ENCODE measurements around the gene PRCP.

PRCP gene

GRCh38 chr11:82830746-82831145 is 69.5 kb downstream of the PRCP start:
- no peaks in the 10 kb centered on the region for H3K9me3 ChIP-seq (ENCODE audit: control insufficient read depth, insufficient read depth, low read length)
- H3K4me3 ChIP-seq (ENCODE audit: low read length), result no peak overlapping the region
- no CpG with 5 or more reads among the region's 1 CpG for WGBS (ENCODE audit: insufficient coverage, insufficient read length)
- H3K27ac ChIP-seq (ENCODE audit: low read length), result no peak overlapping the region
- no peak for DNase-seq (ENCODE audit: low read depth, low spot score)
- no peaks in the 10 kb centered on the region for H3K36me3 ChIP-seq (ENCODE audit: control insufficient read depth, insufficient read depth, low read length)
- H3K4me1 ChIP-seq (ENCODE audit: control insufficient read depth, insufficient read depth, low read length), result no peaks in the 10 kb centered on the region
- no peaks in the 10 kb centered on the region for H3K27me3 ChIP-seq (ENCODE audit: control insufficient read depth, insufficient read depth, low read length)

GRCh38 chr11:82829101-82829500 is 71.1 kb downstream of the PRCP start:
- WGBS (ENCODE audit: insufficient coverage, insufficient read length), result no CpG with 5 or more reads among the region's 1 CpG
- H3K9me3 ChIP-seq (ENCODE audit: control insufficient read depth, insufficient read depth, low read length), result no peaks in the 10 kb centered on the region
- no peaks in the 10 kb centered on the region for H3K36me3 ChIP-seq (ENCODE audit: control insufficient read depth, insufficient read depth, low read length)
- DNase-seq (ENCODE audit: low read depth, low spot score), result no peak
- H3K27me3 ChIP-seq (ENCODE audit: control insufficient read depth, insufficient read depth, low read length), result no peaks in the 10 kb centered on the region
- H3K4me1 ChIP-seq (ENCODE audit: control insufficient read depth, insufficient read depth, low read length), result no peaks in the 10 kb centered on the region
- no peak overlapping the region for H3K27ac ChIP-seq (ENCODE audit: low read length)
- no peak overlapping the region for H3K4me3 ChIP-seq (ENCODE audit: low read length)

GRCh38 chr11:82828472-82828871 is 71.8 kb downstream of the PRCP start:
- H3K27me3 ChIP-seq (ENCODE audit: control insufficient read depth, insufficient read depth, low read length), result no peaks in the 10 kb centered on the region
- no peak overlapping the region for H3K4me3 ChIP-seq (ENCODE audit: low read length)
- no peak overlapping the region for H3K27ac ChIP-seq (ENCODE audit: low read length)
- H3K9me3 ChIP-seq (ENCODE audit: control insufficient read depth, insufficient read depth, low read length), result no peaks in the 10 kb centered on the region
- no peak for DNase-seq (ENCODE audit: low read depth, low spot score)
- H3K36me3 ChIP-seq (ENCODE audit: control insufficient read depth, insufficient read depth, low read length), result no peaks in the 10 kb centered on the region
- no CpG with 5 or more reads among the region's 1 CpG for WGBS (ENCODE audit: insufficient coverage, insufficient read length)
- no peaks in the 10 kb centered on the region for H3K4me1 ChIP-seq (ENCODE audit: control insufficient read depth, insufficient read depth, low read length)

- no peak overlapping the region for H3K27ac ChIP-seq (ENCODE audit: low read length)
- H3K9me3 ChIP-seq (ENCODE audit: control insufficient read depth, insufficient read depth, low read length), result no peaks in the 10 kb centered on the region
- H3K4me1 ChIP-seq (ENCODE audit: control insufficient read depth, insufficient read depth, low read length), result no peaks in the 10 kb centered on the region
- H3K27me3 ChIP-seq (ENCODE audit: control insufficient read depth, insufficient read depth, low read length), result no peaks in the 10 kb centered on the region
- no peak for DNase-seq (ENCODE audit: low read depth, low spot score)
- no peak overlapping the region for H3K4me3 ChIP-seq (ENCODE audit: low read length)
- no peaks in the 10 kb centered on the region for H3K36me3 ChIP-seq (ENCODE audit: control insufficient read depth, insufficient read depth, low read length)
These were observed 73.7 kb downstream of the PRCP start for GRCh38 chr11:82826526-82826925.

- Histone ChIP-seq H3K27me3 (ENCODE audit: control insufficient read depth, insufficient read depth, low read length) (no peaks in the 10 kb centered on the region), H3K27ac (ENCODE audit: low read length) (no peak overlapping the region), H3K4me1 (ENCODE audit: control insufficient read depth, insufficient read depth, low read length) (no peaks in the 10 kb centered on the region), H3K36me3 (ENCODE audit: control insufficient read depth, insufficient read depth, low read length) (no peaks in the 10 kb centered on the region), H3K9me3 (ENCODE audit: control insufficient read depth, insufficient read depth, low read length) (no peaks in the 10 kb centered on the region), H3K4me3 (ENCODE audit: low read length) (no peak overlapping the region)
- DNase-seq (ENCODE audit: low read depth, low spot score), result no peak
- WGBS (ENCODE audit: insufficient coverage, insufficient read length), result no CpG with 5 or more reads among the region's 2 CpGs
These were observed 76.3 kb downstream of the PRCP start for GRCh38 chr11:82823647-82824619.

GRCh38 chr11:82818409-82819043 is 81.7 kb downstream of the PRCP start:
- WGBS (ENCODE audit: insufficient coverage, insufficient read length), result no CpG with 5 or more reads among the region's 10 CpGs
- no peak overlapping the region for H3K4me3 ChIP-seq (ENCODE audit: low read length)
- H3K36me3 ChIP-seq (ENCODE audit: control insufficient read depth, insufficient read depth, low read length), result no peaks in the 10 kb centered on the region
- H3K9me3 ChIP-seq (ENCODE audit: control insufficient read depth, insufficient read depth, low read length), result no peaks in the 10 kb centered on the region
- H3K27me3 ChIP-seq (ENCODE audit: control insufficient read depth, insufficient read depth, low read length), result no peaks in the 10 kb centered on the region
- H3K27ac ChIP-seq (ENCODE audit: low read length), result no peak overlapping the region
- peaks cover 3% of the 10 kb centered on the region; the same call in 1 of the 2 replicates for H3K4me1 ChIP-seq (ENCODE audit: control insufficient read depth, insufficient read depth, low read length)
- DNase-seq (ENCODE audit: low read depth, low spot score), result no peak

- WGBS (ENCODE audit: insufficient coverage, insufficient read length), result no CpG with 5 or more reads among the region's 2 CpGs
- H3K4me1 ChIP-seq (ENCODE audit: control insufficient read depth, insufficient read depth, low read length), result peaks cover 3% of the 10 kb centered on the region; the same call in 1 of the 2 replicates
- no peaks in the 10 kb centered on the region for H3K27me3 ChIP-seq (ENCODE audit: control insufficient read depth, insufficient read depth, low read length)
- DNase-seq (ENCODE audit: low read depth, low spot score), result no peak
- H3K36me3 ChIP-seq (ENCODE audit: control insufficient read depth, insufficient read depth, low read length), result no peaks in the 10 kb centered on the region
- no peaks in the 10 kb centered on the region for H3K9me3 ChIP-seq (ENCODE audit: control insufficient read depth, insufficient read depth, low read length)
- H3K27ac ChIP-seq (ENCODE audit: low read length), result no peak overlapping the region
- H3K4me3 ChIP-seq (ENCODE audit: low read length), result no peak overlapping the region
These were observed 84.8 kb downstream of the PRCP start for GRCh38 chr11:82815406-82815805.

- whole genome bisulfite sequencing (ENCODE audit: insufficient coverage, insufficient read length), result no CpG with 5 or more reads among the region's 4 CpGs
- H3K4me3 ChIP-seq (ENCODE audit: low read length), result no peak overlapping the region
- H3K9me3 ChIP-seq (ENCODE audit: control insufficient read depth, insufficient read depth, low read length), result no peaks in the 10 kb centered on the region
- no peak overlapping the region for H3K27ac ChIP-seq (ENCODE audit: low read length)
- H3K36me3 ChIP-seq (ENCODE audit: control insufficient read depth, insufficient read depth, low read length), result no peaks in the 10 kb centered on the region
- H3K27me3 ChIP-seq (ENCODE audit: control insufficient read depth, insufficient read depth, low read length), result no peaks in the 10 kb centered on the region
- H3K4me1 ChIP-seq (ENCODE audit: control insufficient read depth, insufficient read depth, low read length), result peaks cover 3% of the 10 kb centered on the region; the same call in 1 of the 2 replicates
- no peak for DNase-seq (ENCODE audit: low read depth, low spot score)
These were observed 85.9 kb downstream of the PRCP start for GRCh38 chr11:82814379-82814778.

- no CpG with 5 or more reads among the region's 8 CpGs for WGBS (ENCODE audit: insufficient coverage, insufficient read length)
- Histone ChIP-seq H3K9me3 (ENCODE audit: control insufficient read depth, insufficient read depth, low read length) (no peaks in the 10 kb centered on the region), H3K36me3 (ENCODE audit: control insufficient read depth, insufficient read depth, low read length) (no peaks in the 10 kb centered on the region), H3K27ac (ENCODE audit: low read length) (no peak overlapping the region), H3K4me3 (ENCODE audit: low read length) (no peak overlapping the region), H3K27me3 (ENCODE audit: control insufficient read depth, insufficient read depth, low read length) (no peaks in the 10 kb centered on the region), H3K4me1 (ENCODE audit: control insufficient read depth, insufficient read depth, low read length) (peaks cover 3% of the 10 kb centered on the region; the same call in 1 of the 2 replicates)
- DNase-seq (ENCODE audit: low read depth, low spot score), result no peak
These were observed 88.9 kb downstream of the PRCP start for GRCh38 chr11:82811369-82811768.

- Histone ChIP-seq H3K27ac (ENCODE audit: low read length) (no peak overlapping the region), H3K27me3 (ENCODE audit: control insufficient read depth, insufficient read depth, low read length) (no peaks in the 10 kb centered on the region), H3K9me3 (ENCODE audit: control insufficient read depth, insufficient read depth, low read length) (no peaks in the 10 kb centered on the region), H3K4me1 (ENCODE audit: control insufficient read depth, insufficient read depth, low read length) (peaks cover 3% of the 10 kb centered on the region; the same call in 1 of the 2 replicates), H3K36me3 (ENCODE audit: control insufficient read depth, insufficient read depth, low read length) (no peaks in the 10 kb centered on the region), H3K4me3 (ENCODE audit: low read length) (no peak overlapping the region)
- WGBS (ENCODE audit: insufficient coverage, insufficient read length), result no CpG with 5 or more reads among the region's 3 CpGs
- no peak for DNase-seq (ENCODE audit: low read depth, low spot score)
These were observed 89.5 kb downstream of the PRCP start for GRCh38 chr11:82810738-82811137.
